A549 (cell line): ENCODE data around the gene IRF3. TPM values are rescaled to one million over a fixed set of nuclear protein-coding genes. Genes with fewer than 3 reads are reported as not detected.

ENCODE experiments used
- ATAC-seq, 2 experiments: fragments of 200-7000 bp in 1 of 2; fragments of >200 bp in 1 of 2; cut with Nextera tagmentation in 1 of 2; cut with Tn5 transposase in 1 of 2; 3 replicates each; pipeline versions ENCODE4 v1.8.0 to v1.9.1; 2018 to 2020; ENCODE audit warnings: mild to moderate bottlenecking in 1 of 2, moderate library complexity in 1 of 2
- CTCF ChIA-PET: fragments of 300-600 bp; sonication (Branson Sonifier 250); formaldehyde crosslinking; extraction: SDS; loops from one replicate; lab custom pipeline; 2021; ENCODE audit warnings: antibody characterized with exemption, inconsistent platforms; lab: Yijun Ruan, JAX
- POLR2A ChIA-PET: fragments of 350-600 bp; formaldehyde crosslinking; extraction: SDS; loops from one replicate; lab custom pipeline; 2021; ENCODE audit warnings: antibody characterized with exemption, inconsistent platforms; lab: Yijun Ruan, JAX
- DNase-seq, 2 experiments: peaks; one replicate each; pipeline versions ENCODE4 v3.0.0 to v3.0.0-alpha.2; 2011 to 2016; ENCODE audit warnings: low read depth in 1 of 2, low spot score in 1 of 2
- FAIRE-seq: peaks from 2 replicates; lab custom pipeline; 2011; peaks lifted over from hg19 to GRCh38; lab: Jason Lieb, UNC
- H3K27ac ChIP-seq, 2 experiments: fragments of >200 bp; sonication (Bioruptor Twin); formaldehyde crosslinking; 3 replicates each; pipeline ENCODE4 v1.5.1; 2016 to 2017
- H3K4me1 ChIP-seq: fragments of >200 bp; sonication (Bioruptor Twin); formaldehyde crosslinking; 3 replicates; pipeline ENCODE4 v1.6.1; 2016
- H3K4me2 ChIP-seq: fragments of >200 bp; sonication (Bioruptor Twin); formaldehyde crosslinking; 3 replicates; pipeline ENCODE4 v1.6.1; 2016
- H3K4me3 ChIP-seq: fragments of >200 bp; sonication (Bioruptor Twin); formaldehyde crosslinking; 3 replicates; pipeline ENCODE4 v1.5.1; 2016
- H3K9me3 ChIP-seq: fragments of >200 bp; sonication (Bioruptor Twin); formaldehyde crosslinking; 3 replicates; pipeline ENCODE4 v1.6.1; 2016
- ATOH8 ChIP-seq: fragments of 250-450 bp; sonication (Bioruptor Pico); IDR thresholded peaks from 2 replicates; pipeline ENCODE4 v1.5.0; 2020; ENCODE audit warnings: low read depth, mild to moderate bottlenecking, moderate library complexity
- BHLHE40 ChIP-seq: IDR thresholded peaks from 2 replicates; pipeline ENCODE4 v1.6.1; 2012; ENCODE audit warnings: low read depth, low read length, inconsistent platforms
- CBX2 ChIP-seq: fragments of 200-600 bp; sonication (generic); IDR thresholded peaks from 2 replicates; pipeline ENCODE4 v1.6.1; 2016; ENCODE audit warnings: low read depth, mild to moderate bottlenecking, borderline replicate concordance
- HDAC2 ChIP-seq: fragments of 200-600 bp; sonication (generic); IDR thresholded peaks from 2 replicates; pipeline ENCODE4 v1.6.1; 2016
- HMGXB4 ChIP-seq: fragments of 250-450 bp; sonication (Bioruptor Pico); IDR thresholded peaks from 2 replicates; pipeline ENCODE4 v1.5.0; 2021; ENCODE audit warnings: mild to moderate bottlenecking, moderate library complexity, borderline replicate concordance
- HOXA7 ChIP-seq: fragments of 250-450 bp; sonication (Bioruptor Pico); IDR thresholded peaks from 2 replicates; pipeline ENCODE4 v1.5.0; 2020; ENCODE audit warnings: mild to moderate bottlenecking, moderate library complexity
- HOXB13 ChIP-seq: fragments of 250-450 bp; sonication (Bioruptor Pico); IDR thresholded peaks from 2 replicates; pipeline ENCODE4 v1.5.0; 2020; ENCODE audit warnings: low read depth, mild to moderate bottlenecking, moderate library complexity
- MAZ ChIP-seq: fragments of 150-350 bp; IDR thresholded peaks from 2 replicates; pipeline ENCODE4 v1.6.1; 2014; ENCODE audit warnings: antibody characterized with exemption, low read depth, low read length, borderline replicate concordance
- NPAS2 ChIP-seq: fragments of 250-450 bp; sonication (Bioruptor Pico); IDR thresholded peaks from 2 replicates; pipeline ENCODE4 v1.8.0; 2022; ENCODE audit warnings: mild to moderate bottlenecking, moderate library complexity, borderline replicate concordance
- PHF8 ChIP-seq: fragments of 200-600 bp; sonication (generic); IDR thresholded peaks from 2 replicates; pipeline ENCODE4 v1.6.1; 2016; ENCODE audit warnings: low read depth, mild to moderate bottlenecking, antibody characterized with exemption, moderate library complexity, borderline replicate concordance
- POLR2AphosphoS2 ChIP-seq: conservative IDR thresholded peaks from 2 replicates; pipeline ENCODE4 v1.6.1; 2012; ENCODE audit warnings: low read length, improper control_type of control experiment, inconsistent platforms
- RAD21 ChIP-seq, 2 experiments: fragments of >200 bp in 1 of 2; sonication (Bioruptor Twin) in 1 of 2; formaldehyde crosslinking in 1 of 2; IDR thresholded peaks in 1 of 2; conservative IDR thresholded peaks in 1 of 2; 2 replicates in 1 of 2; 3 replicates in 1 of 2; pipeline ENCODE4 v1.6.1; 2012 to 2018; ENCODE audit warnings: inconsistent platforms in 1 of 2
- RARB ChIP-seq: fragments of 250-450 bp; sonication (Bioruptor Pico); IDR thresholded peaks from 2 replicates; pipeline ENCODE4 v1.8.0; 2021; ENCODE audit warnings: mild to moderate bottlenecking, moderate library complexity
- RFX5 ChIP-seq: fragments of 450-650 bp; IDR thresholded peaks from 2 replicates; pipeline ENCODE4 v1.7.1; 2014; ENCODE audit warnings: antibody characterized with exemption, mild to moderate bottlenecking, moderate library complexity
- ZC3H11A ChIP-seq: fragments of 450-650 bp; IDR thresholded peaks from 2 replicates; pipeline ENCODE4 v1.6.1; 2014; ENCODE audit warnings: antibody characterized with exemption, mild to moderate bottlenecking
- WGBS: methylation state at CpG from one replicate; pipeline ENCODE4 v1.1.6; 2017; ENCODE audit errors: missing lambda C conversion rate; 5-methylcytosine and 5-hydroxymethylcytosine counted together
- polyA plus RNA-seq, 4 experiments: library from polyadenylated mRNA; depleted of rRNA in 3 of 4; stranded (reverse); fragments of >200 nt; fragmentation: RNase III in 1 of 4; extraction: RNeasy Plus Mini Kit Qiagen cat#74134 plus additional on column Dnase treatment in 1 of 4; gene quantifications; 2 replicates in 3 of 4; 3 replicates in 1 of 4; pipeline ENCODE4 v1.2.3, GENCODE V29; 2011 to 2017
- TF ChIP-seq, protein P1 (sequence below): fragments of 200-600 bp; sonication (generic); IDR thresholded peaks from 2 replicates; pipeline ENCODE4 v1.6.1; 2016; ENCODE audit warnings: antibody characterized with exemption, mild to moderate bottlenecking, moderate library complexity
- TF ChIP-seq, protein P2 (sequence below): IDR thresholded peaks from 2 replicates; pipeline ENCODE4 v1.6.1; 2012
- TF ChIP-seq, protein P3 (sequence below): IDR thresholded peaks from 2 replicates; pipeline ENCODE4 v1.6.1; 2012; ENCODE audit warnings: low read depth, borderline replicate concordance

The IRF3 gene
- polyA plus RNA-seq, 2 of the 4 experiments (the other 2 are of a cell fraction): 54.0 to 103 TPM

GRCh38 chr19:49631610-49632192, 34.0 kb downstream of the IRF3 start:
- POLR2A ChIA-PET: interaction anchor here (2.1 kb wide), 1 partner anchor 8 kb away, joined by 8 read pairs; the partner anchor contains the start of gene RRAS
- FAIRE-seq (no peak), ATAC-seq (peak in 1 of 2 experiments; percentile 2; a peak in 1 of 6 replicates), DNase-seq (no peak)
- 90% methylated on average over 19 of the region's 19 CpGs for WGBS
- Histone ChIP-seq H3K4me1 (no peaks in the 10 kb centered on the region), H3K4me3 (no peak overlapping the region), H3K27ac (no peak overlapping the region), H3K4me2 (no peak overlapping the region), H3K9me3 (no peaks in the 10 kb centered on the region)
- TF ChIP-seq HOXA7 (no peak), POLR2AphosphoS2 (no peak), MAZ (no peak), ZC3H11A (no peak), CBX2 (no peak), NPAS2 (CRISPR knock-in tag) (no peak), HDAC2 (no peak), PHF8 (no peak), HOXB13 (no peak), RFX5 (no peak), RAD21 (conservative IDR thresholded peaks at IDR 0.05 in 1 of 2, IDR thresholded peaks at IDR 0.05 in 1 of 2) (no peak), BHLHE40 (no peak)
- TF ChIP-seq, protein P1, sequence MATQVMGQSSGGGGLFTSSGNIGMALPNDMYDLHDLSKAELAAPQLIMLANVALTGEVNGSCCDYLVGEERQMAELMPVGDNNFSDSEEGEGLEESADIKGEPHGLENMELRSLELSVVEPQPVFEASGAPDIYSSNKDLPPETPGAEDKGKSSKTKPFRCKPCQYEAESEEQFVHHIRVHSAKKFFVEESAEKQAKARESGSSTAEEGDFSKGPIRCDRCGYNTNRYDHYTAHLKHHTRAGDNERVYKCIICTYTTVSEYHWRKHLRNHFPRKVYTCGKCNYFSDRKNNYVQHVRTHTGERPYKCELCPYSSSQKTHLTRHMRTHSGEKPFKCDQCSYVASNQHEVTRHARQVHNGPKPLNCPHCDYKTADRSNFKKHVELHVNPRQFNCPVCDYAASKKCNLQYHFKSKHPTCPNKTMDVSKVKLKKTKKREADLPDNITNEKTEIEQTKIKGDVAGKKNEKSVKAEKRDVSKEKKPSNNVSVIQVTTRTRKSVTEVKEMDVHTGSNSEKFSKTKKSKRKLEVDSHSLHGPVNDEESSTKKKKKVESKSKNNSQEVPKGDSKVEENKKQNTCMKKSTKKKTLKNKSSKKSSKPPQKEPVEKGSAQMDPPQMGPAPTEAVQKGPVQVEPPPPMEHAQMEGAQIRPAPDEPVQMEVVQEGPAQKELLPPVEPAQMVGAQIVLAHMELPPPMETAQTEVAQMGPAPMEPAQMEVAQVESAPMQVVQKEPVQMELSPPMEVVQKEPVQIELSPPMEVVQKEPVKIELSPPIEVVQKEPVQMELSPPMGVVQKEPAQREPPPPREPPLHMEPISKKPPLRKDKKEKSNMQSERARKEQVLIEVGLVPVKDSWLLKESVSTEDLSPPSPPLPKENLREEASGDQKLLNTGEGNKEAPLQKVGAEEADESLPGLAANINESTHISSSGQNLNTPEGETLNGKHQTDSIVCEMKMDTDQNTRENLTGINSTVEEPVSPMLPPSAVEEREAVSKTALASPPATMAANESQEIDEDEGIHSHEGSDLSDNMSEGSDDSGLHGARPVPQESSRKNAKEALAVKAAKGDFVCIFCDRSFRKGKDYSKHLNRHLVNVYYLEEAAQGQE: no peak
- CTCF ChIA-PET: interaction anchor here (1.1 to 3.9 kb wide), 7 partner anchors 9 to 61 kb away, joined by 3 to 11 read pairs (median 5); partner anchors contain the start of gene PRMT1

DNA sequence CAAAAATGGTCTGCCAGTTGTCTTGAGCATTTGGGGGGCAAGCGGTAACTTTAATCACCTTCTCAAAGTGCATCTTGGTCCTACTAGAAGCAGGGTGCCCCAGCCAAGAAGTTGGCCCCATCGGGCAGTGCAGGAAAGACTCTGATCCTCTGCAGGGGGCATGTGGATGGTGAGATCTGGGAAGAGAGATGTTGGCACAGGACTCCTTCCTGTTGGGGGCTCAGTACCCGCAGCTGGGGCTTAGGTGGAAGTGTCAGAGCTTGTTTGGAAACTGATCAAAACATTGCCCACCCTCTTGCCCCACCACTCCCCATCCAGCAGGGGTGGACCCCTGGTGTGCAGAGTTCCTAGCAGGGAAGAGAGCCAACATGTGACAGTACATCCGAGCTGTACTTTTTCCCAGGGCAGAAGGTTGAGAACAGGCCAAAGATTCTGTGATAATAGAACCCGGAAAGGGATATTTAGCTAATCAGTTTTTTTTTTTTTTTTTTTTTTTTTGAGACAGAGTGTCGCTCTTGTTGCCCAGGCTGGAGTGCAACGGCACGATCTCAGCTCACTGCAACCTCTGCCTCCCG, 34.6 kb downstream of the IRF3 start:
- Histone ChIP-seq H3K27ac (no peak overlapping the region), H3K4me1 (no peaks in the 10 kb centered on the region), H3K4me3 (no peak overlapping the region), H3K9me3 (no peaks in the 10 kb centered on the region), H3K4me2 (no peak overlapping the region)
- TF ChIP-seq HMGXB4 (CRISPR knock-in tag): no peak
- no peak for TF ChIP-seq ATOH8
- TF ChIP-seq, protein P2, sequence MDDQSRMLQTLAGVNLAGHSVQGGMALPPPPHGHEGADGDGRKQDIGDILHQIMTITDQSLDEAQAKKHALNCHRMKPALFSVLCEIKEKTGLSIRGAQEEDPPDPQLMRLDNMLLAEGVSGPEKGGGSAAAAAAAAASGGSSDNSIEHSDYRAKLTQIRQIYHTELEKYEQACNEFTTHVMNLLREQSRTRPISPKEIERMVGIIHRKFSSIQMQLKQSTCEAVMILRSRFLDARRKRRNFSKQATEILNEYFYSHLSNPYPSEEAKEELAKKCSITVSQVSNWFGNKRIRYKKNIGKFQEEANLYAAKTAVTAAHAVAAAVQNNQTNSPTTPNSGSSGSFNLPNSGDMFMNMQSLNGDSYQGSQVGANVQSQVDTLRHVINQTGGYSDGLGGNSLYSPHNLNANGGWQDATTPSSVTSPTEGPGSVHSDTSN: no peak
- TF ChIP-seq RARB (CRISPR knock-in tag): no peak
- TF ChIP-seq, protein P3, sequence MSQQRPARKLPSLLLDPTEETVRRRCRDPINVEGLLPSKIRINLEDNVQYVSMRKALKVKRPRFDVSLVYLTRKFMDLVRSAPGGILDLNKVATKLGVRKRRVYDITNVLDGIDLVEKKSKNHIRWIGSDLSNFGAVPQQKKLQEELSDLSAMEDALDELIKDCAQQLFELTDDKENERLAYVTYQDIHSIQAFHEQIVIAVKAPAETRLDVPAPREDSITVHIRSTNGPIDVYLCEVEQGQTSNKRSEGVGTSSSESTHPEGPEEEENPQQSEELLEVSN: no peak
- no peak for TF ChIP-seq ZC3H11A
- ATAC-seq: peak; percentile 9 to 14; a peak in 3 of 6 replicates
- POLR2A ChIA-PET: interaction anchor here (1.2 to 2.1 kb wide), 3 partner anchors 9 to 41 kb away, joined by 5 to 8 read pairs (median 6); partner anchors contain the start of genes PRR12 and RRAS
- CTCF ChIA-PET: interaction anchor here (0.6 to 3.9 kb wide), 7 partner anchors 17 to 61 kb away, joined by 3 to 11 read pairs (median 5); no protein-coding TSS in a partner anchor
- FAIRE-seq: no peak
- no peak for DNase-seq
- 62% methylated on average over 9 of the region's 9 CpGs for WGBS
